Measurements from ENCODE around the gene TNFRSF4.
"Not testable (repeated sequence)": the region's sequence is repeated elsewhere in the genome, so short reads cannot be mapped to it uniquely, and the experiment has no call there.

Gene TNFRSF4

DNA sequence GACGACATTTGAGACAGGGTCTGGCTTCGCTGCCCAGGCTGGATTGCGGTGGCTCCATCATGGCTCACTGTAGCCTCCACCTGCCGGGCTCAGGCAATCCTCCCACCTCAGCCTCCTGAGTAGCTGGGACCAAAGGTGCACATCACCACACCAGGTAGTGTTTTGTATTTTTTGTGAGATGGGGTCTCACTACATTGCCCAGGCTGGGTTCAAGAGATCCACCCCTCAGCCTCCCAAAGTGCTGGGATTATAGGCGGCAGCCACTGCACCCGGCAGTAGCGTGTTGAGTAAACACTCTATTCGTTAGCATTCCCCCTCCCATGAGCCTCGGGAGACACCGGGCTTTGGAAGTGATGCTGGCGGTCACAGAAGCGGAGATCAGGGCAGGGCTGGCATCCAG, 39.4 kb upstream of the TNFRSF4 start:
- no peak overlapping the region for H3K4me3 ChIP-seq (replicated peaks; ENCODE audit: low read depth, low read length)
- DNase-seq (ENCODE audit: low read depth): no peak
- TF ChIP-seq, protein P1, sequence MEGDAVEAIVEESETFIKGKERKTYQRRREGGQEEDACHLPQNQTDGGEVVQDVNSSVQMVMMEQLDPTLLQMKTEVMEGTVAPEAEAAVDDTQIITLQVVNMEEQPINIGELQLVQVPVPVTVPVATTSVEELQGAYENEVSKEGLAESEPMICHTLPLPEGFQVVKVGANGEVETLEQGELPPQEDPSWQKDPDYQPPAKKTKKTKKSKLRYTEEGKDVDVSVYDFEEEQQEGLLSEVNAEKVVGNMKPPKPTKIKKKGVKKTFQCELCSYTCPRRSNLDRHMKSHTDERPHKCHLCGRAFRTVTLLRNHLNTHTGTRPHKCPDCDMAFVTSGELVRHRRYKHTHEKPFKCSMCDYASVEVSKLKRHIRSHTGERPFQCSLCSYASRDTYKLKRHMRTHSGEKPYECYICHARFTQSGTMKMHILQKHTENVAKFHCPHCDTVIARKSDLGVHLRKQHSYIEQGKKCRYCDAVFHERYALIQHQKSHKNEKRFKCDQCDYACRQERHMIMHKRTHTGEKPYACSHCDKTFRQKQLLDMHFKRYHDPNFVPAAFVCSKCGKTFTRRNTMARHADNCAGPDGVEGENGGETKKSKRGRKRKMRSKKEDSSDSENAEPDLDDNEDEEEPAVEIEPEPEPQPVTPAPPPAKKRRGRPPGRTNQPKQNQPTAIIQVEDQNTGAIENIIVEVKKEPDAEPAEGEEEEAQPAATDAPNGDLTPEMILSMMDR (IDR thresholded peaks at IDR 0.05; ENCODE audit: low read length, missing control alignments): no peak

- no peak for DNase-seq (ENCODE audit: low read depth)
- no peak overlapping the region for H3K4me3 ChIP-seq (replicated peaks; ENCODE audit: low read depth, low read length)
- TF ChIP-seq, protein P1 (IDR thresholded peaks at IDR 0.05; ENCODE audit: low read length, missing control alignments): no peak
Measured at GRCh38 chr1:1250786-1251284, 36.9 kb upstream of the TNFRSF4 start.

GRCh38 chr1:1248009-1248913, 34.3 kb upstream of the TNFRSF4 start:
- H3K4me3 ChIP-seq (replicated peaks; ENCODE audit: low read depth, low read length); DNase-seq (ENCODE audit: low read depth): not testable (repeated sequence)

DNA sequence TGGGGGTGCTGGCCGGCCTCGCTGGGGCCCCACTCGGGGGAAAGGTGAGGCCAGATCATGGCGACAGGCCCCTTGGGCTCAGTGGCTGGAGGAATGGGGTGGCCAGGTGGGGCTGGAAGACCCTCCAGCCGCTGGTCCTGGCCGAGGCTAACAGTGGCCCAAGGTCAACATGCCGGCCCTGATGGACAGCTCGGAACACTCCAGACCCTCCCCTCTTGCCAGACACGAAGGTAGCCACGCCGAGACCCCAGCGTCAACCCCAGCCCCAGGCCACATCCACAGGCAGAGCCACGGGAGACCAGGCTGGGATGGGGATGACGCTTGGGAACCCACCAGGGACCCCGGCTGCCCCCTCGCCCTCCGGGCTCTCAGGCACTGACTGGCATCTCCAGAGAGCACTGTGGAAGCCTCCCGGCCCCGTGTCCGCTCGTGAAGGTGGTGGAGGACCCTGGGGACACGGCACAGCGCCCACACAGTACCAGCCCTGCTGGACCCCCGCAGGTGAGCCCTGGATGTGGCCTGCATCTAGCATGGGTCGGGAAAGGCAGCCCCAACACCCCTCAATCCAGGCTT, 33.5 kb upstream of the TNFRSF4 start:
- no peak for DNase-seq (ENCODE audit: low read depth)
- H3K4me3 ChIP-seq (replicated peaks; ENCODE audit: low read depth, low read length): no peak overlapping the region
- TF ChIP-seq, protein P1 (IDR thresholded peaks at IDR 0.05; ENCODE audit: low read length, missing control alignments): no peak

GRCh38 chr1:1246577-1247340, 32.8 kb upstream of the TNFRSF4 start, which contains the start of gene C1QTNF12:
Gene C1QTNF12 (minus strand): TSS chr1:1246722. CDS start chr1:1246690, 32 bp downstream.
- no peak within 1 kb of the TSS for H3K4me3 ChIP-seq (replicated peaks; ENCODE audit: low read depth, low read length)
- DNase-seq (ENCODE audit: low read depth): no peak
- TF ChIP-seq, protein P1 (IDR thresholded peaks at IDR 0.05; ENCODE audit: low read length, missing control alignments): no peak

GRCh38 chr1:1245817-1246576, 32.0 kb upstream of the TNFRSF4 start:
- H3K4me3 ChIP-seq (replicated peaks; ENCODE audit: low read depth, low read length): no peak overlapping the region
- TF ChIP-seq, protein P1 (IDR thresholded peaks at IDR 0.05; ENCODE audit: low read length, missing control alignments): no peak
- DNase-seq (ENCODE audit: low read depth): no peak
